Caco-2 (cell line): ENCODE results near the gene SLC39A10. TPM values are rescaled to one million over a fixed set of nuclear protein-coding genes. Genes with fewer than 3 reads are reported as not detected.

ENCODE experiments used
- BruUV-seq: library from RNA; stranded (reverse); fragments of 400-500 nt; replicated peaks from 2 replicates; lab custom pipeline; 2021; lab: Mats Ljungman, UMichigan
- CTCF ChIA-PET: fragments of 300-600 bp; sonication (Branson Sonifier 250); formaldehyde crosslinking; loops from one replicate; lab custom pipeline; 2022; ENCODE audit warnings: antibody characterized with exemption; lab: Charles Lee
- POLR2A ChIA-PET: fragments of 300-600 bp; sonication (Branson Sonifier 250); formaldehyde crosslinking; loops from one replicate; lab custom pipeline; 2022; ENCODE audit warnings: antibody characterized with exemption; lab: Charles Lee
- DNase-seq, 2 experiments: peaks; one replicate each; pipeline versions ENCODE4 v3.0.0 to v3.0.0-alpha.2; 2020 to 2022
- H3K27me3 ChIP-seq: replicated peaks from 2 replicates; pipeline ENCODE4 v1.6.0; 2011; ENCODE audit warnings: low read length; ENCODE audit not compliant: control insufficient read depth, insufficient read depth
- H3K36me3 ChIP-seq: 2 replicates; pipeline ENCODE4 v1.5.1; 2011; ENCODE audit warnings: low read length; ENCODE audit not compliant: control insufficient read depth, insufficient read depth
- H3K4me1 ChIP-seq: fragments of 250-450 bp; sonication (Bioruptor Pico); 2 replicates; pipeline ENCODE4 v1.5.1; 2020; ENCODE audit warnings: mild to moderate bottlenecking
- H3K4me3 ChIP-seq: 2 replicates; pipeline ENCODE4 v1.5.1; 2011; ENCODE audit warnings: low read depth, mild to moderate bottlenecking, control low read depth, low read length
- H3K9me3 ChIP-seq: fragments of 250-450 bp; sonication (Bioruptor Pico); 2 replicates; pipeline ENCODE4 v1.5.1; 2020; ENCODE audit warnings: mild to moderate bottlenecking, moderate library complexity
- H3K27ac Mint-ChIP-seq: one replicate; pipeline ENCODE4 v1.8.0; 2022; ENCODE audit warnings: mixed read lengths; ENCODE audit not compliant: unreplicated experiment
- H3K27me3 Mint-ChIP-seq: one replicate; pipeline ENCODE4 v1.8.0; 2022; ENCODE audit warnings: mixed read lengths; ENCODE audit not compliant: insufficient read depth, unreplicated experiment
- H3K36me3 Mint-ChIP-seq: one replicate; pipeline ENCODE4 v1.8.0; 2022; ENCODE audit warnings: mild to moderate bottlenecking, mixed read lengths; ENCODE audit not compliant: insufficient read depth, unreplicated experiment
- H3K4me1 Mint-ChIP-seq: one replicate; pipeline ENCODE4 v1.8.0; 2022; ENCODE audit warnings: low read depth, mixed read lengths; ENCODE audit not compliant: unreplicated experiment
- H3K4me3 Mint-ChIP-seq: one replicate; pipeline ENCODE4 v1.8.0; 2022; ENCODE audit warnings: mild to moderate bottlenecking, moderate library complexity, mixed read lengths; ENCODE audit not compliant: unreplicated experiment
- H3K9me3 Mint-ChIP-seq: one replicate; pipeline ENCODE4 v1.8.0; 2022; ENCODE audit warnings: mixed read lengths; ENCODE audit not compliant: unreplicated experiment
- CTCF ChIP-seq, 2 experiments: fragments of 200-600 bp in 1 of 2; IDR thresholded peaks; 1 replicate in 1 of 2; 2 replicates in 1 of 2; pipeline versions ENCODE4 v1.5.1 to v1.8.0; 2011 to 2022; ENCODE audit warnings: antibody characterized with exemption in 1 of 2, control low read depth in 1 of 2, inconsistent platforms in 1 of 2, low read depth in 1 of 2, low read length in 1 of 2, mild to moderate bottlenecking in 1 of 2, moderate library complexity in 1 of 2; ENCODE audit not compliant: insufficient read depth in 1 of 2, severe bottlenecking in 1 of 2, unreplicated experiment in 1 of 2
- intact Hi-C: fragments of 100-400 bp; cut with micrococcal nuclease; formaldehyde crosslinking; loops from one replicate; pipeline ENCODE4 v1.10.0; 2022; ENCODE audit not compliant: unreplicated experiment
- total RNA-seq: library from RNA; stranded (reverse); gene quantifications from 2 replicates; pipeline ENCODE4 v1.2.3, GENCODE V29; 2022

SLC39A10 gene
- total RNA-seq, 1 experiment from 2014 or later = 45.5 TPM

- H3K9me3 Mint-ChIP-seq = no peaks in the 10 kb centered on the region
- no peak overlapping the region for H3K27ac Mint-ChIP-seq
- no peak overlapping the region for H3K4me3 Mint-ChIP-seq
- no peaks in the 10 kb centered on the region for H3K27me3 ChIP-seq
- TF ChIP-seq CTCF (IDR thresholded peaks at IDR 0.05; ENCODE audit: insufficient read depth in 1 of 2, low read depth in 1 of 2, low read length in 1 of 2, severe bottlenecking in 1 of 2, unreplicated experiment in 1 of 2) = no peak
- H3K4me1 Mint-ChIP-seq = no peaks in the 10 kb centered on the region
- POLR2A ChIA-PET = no interaction called here
- intact Hi-C loops = no loop called here
- no peaks in the 10 kb centered on the region for H3K4me1 ChIP-seq
- CTCF ChIA-PET = no interaction called here
- H3K27me3 Mint-ChIP-seq = no peaks in the 10 kb centered on the region
- H3K4me3 ChIP-seq = no peak overlapping the region
- peaks cover 12% of the 10 kb centered on the region for H3K36me3 Mint-ChIP-seq
- BruUV-seq = no TSS peak
- DNase-seq = no peak
- no peaks in the 10 kb centered on the region for H3K9me3 ChIP-seq
- H3K36me3 ChIP-seq = no peaks in the 10 kb centered on the region
These were observed 77.9 kb downstream of the SLC39A10 start for GRCh38 chr2:195734931-195735330.

GRCh38 chr2:195735347-195735746, 78.3 kb downstream of the SLC39A10 start:
- Histone ChIP-seq H3K27me3 (no peaks in the 10 kb centered on the region), H3K36me3 (no peaks in the 10 kb centered on the region), H3K4me3 (no peak overlapping the region), H3K4me1 (no peaks in the 10 kb centered on the region), H3K9me3 (no peaks in the 10 kb centered on the region)
- no peak for DNase-seq
- no peaks in the 10 kb centered on the region for H3K27me3 Mint-ChIP-seq
- no peaks in the 10 kb centered on the region for H3K4me1 Mint-ChIP-seq
- no peaks in the 10 kb centered on the region for H3K9me3 Mint-ChIP-seq
- ChIA-PET CTCF (no interaction called here), POLR2A (no interaction called here)
- no peak overlapping the region for H3K4me3 Mint-ChIP-seq
- no peak overlapping the region for H3K27ac Mint-ChIP-seq
- intact Hi-C loops = no loop called here
- peaks cover 9% of the 10 kb centered on the region for H3K36me3 Mint-ChIP-seq
- TF ChIP-seq CTCF (IDR thresholded peaks at IDR 0.05; ENCODE audit: insufficient read depth in 1 of 2, low read depth in 1 of 2, low read length in 1 of 2, severe bottlenecking in 1 of 2, unreplicated experiment in 1 of 2) = no peak
- no TSS peak for BruUV-seq

GRCh38 chr2:195737511-195738325, 80.7 kb downstream of the SLC39A10 start:
- no peaks in the 10 kb centered on the region for H3K4me1 Mint-ChIP-seq
- no peaks in the 10 kb centered on the region for H3K9me3 Mint-ChIP-seq
- ChIA-PET CTCF (no interaction called here), POLR2A (no interaction called here)
- no peaks in the 10 kb centered on the region for H3K27me3 ChIP-seq
- DNase-seq = no peak
- H3K4me3 ChIP-seq = no peak overlapping the region
- no peaks in the 10 kb centered on the region for H3K36me3 ChIP-seq
- no peak overlapping the region for H3K4me3 Mint-ChIP-seq
- peaks cover 9% of the 10 kb centered on the region for H3K36me3 Mint-ChIP-seq
- no peaks in the 10 kb centered on the region for H3K4me1 ChIP-seq
- H3K27ac Mint-ChIP-seq = no peak overlapping the region
- intact Hi-C loops = no loop called here
- H3K9me3 ChIP-seq = no peaks in the 10 kb centered on the region
- no peaks in the 10 kb centered on the region for H3K27me3 Mint-ChIP-seq
- TF ChIP-seq CTCF (IDR thresholded peaks at IDR 0.05; ENCODE audit: insufficient read depth in 1 of 2, low read depth in 1 of 2, low read length in 1 of 2, severe bottlenecking in 1 of 2, unreplicated experiment in 1 of 2) = no peak
- no TSS peak for BruUV-seq
